Erythroblast (primary cell): Measurements from ENCODE around the gene ARHGEF7.

Source experiments
- GATA1 ChIP-seq: IDR thresholded peaks from 2 replicates; pipeline ENCODE4 v1.6.1; 2011; ENCODE audit warnings: low read depth, mild to moderate bottlenecking, control low read depth, low read length, moderate library complexity
- POLR2A ChIP-seq: IDR thresholded peaks from 2 replicates; pipeline ENCODE4 v1.6.1; 2011; ENCODE audit warnings: mild to moderate bottlenecking, low read length

DNA sequence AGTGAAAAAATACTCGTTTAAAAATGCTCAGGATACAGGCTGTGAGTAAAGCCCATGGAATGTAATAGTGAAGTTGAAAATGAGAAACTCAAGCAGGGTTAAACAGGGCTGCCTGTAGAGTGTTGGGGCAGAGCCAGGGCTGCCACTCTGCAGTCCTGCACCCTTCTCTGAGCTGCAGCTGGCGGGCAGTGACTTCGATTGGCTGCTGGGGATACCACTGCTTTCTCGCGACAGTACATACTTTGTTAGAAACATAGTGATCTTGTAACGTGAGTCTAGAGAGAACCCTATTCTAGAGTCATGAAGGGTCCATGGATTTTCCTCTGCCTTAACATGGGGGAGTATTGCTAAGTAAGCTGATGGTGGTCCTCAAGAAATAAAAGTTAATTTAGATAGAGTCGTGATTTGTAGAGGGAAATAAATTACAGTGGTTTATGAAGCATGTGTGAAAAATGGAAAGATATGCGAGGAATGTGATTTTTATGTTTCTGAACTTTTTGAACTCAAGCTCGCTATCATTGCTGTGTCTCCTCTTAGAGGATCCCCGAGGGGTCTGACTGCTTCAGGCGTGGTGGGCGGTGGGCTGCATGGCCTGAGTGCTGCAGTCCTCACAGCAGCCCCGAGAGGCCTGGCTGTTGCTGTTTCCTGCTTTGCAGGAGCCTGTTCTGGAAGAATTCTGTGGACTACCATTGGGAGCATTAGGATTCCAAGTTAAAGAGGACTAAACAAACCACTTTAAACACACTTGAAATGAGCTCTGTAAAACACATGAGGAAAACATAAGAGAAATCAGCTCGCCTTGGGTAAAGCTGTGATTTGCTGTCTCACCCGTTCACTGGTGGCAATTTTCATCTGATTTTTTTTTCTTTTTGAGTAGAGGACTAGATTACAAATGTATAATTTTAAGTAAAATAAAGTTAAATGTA is 95.7 kb downstream of the ARHGEF7 start:
- TF ChIP-seq POLR2A (no peak), GATA1 (no peak)
